Suprapubic skin (tissue), 4 donors: ENCODE data around the gene TRPM1.

Source experiments
- EP300 ChIP-seq: sonication (generic); formaldehyde crosslinking; IDR thresholded peaks from one replicate; pipeline ENCODE4 v1.6.1; 2017; ENCODE audit warnings: antibody characterized with exemption
- POLR2A ChIP-seq, 2 donors: fragments of 450-650 bp; IDR thresholded peaks; one replicate each; pipeline ENCODE4 v1.6.1; 2017; ENCODE audit warnings: antibody characterized with exemption in 2 of 2, mild to moderate bottlenecking in 2 of 2, moderate library complexity in 2 of 2
- POLR2AphosphoS5 ChIP-seq, 3 donors: sonication (generic); formaldehyde crosslinking; IDR thresholded peaks; one replicate each; pipeline ENCODE4 v1.6.1; 2017; ENCODE audit warnings: antibody characterized with exemption in 3 of 3
- TF ChIP-seq, protein P1 (sequence below), 2 donors: fragments of 200-600 bp in 1 of 2; fragments of 450-650 bp in 1 of 2; sonication (generic) in 1 of 2; IDR thresholded peaks; one replicate each; pipeline ENCODE4 v1.5.1; 2016 to 2019; ENCODE audit warnings: antibody characterized with exemption in 2 of 2, mild to moderate bottlenecking in 1 of 2, moderate library complexity in 1 of 2

DNA sequence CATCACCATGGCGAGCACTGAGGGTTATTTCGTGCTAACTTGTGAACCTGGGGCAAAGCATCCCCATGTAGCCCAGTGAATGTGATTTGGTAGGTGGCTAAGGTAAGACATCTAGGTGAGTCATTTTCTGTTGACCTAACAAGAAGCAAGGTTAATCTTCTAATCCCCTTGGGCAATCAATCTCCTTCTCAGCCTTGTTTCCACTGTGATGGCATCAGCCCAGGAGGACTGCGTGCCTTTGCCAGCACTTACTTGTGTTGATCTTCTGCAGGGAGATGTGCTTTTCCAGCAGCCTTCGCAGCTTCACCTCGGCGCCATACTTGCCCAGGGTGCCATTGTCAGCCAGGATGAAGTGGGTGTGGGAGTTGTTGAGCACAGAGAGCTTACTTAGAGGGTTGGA is 35.7 kb downstream of the TRPM1 start:
- TF ChIP-seq, protein P1, sequence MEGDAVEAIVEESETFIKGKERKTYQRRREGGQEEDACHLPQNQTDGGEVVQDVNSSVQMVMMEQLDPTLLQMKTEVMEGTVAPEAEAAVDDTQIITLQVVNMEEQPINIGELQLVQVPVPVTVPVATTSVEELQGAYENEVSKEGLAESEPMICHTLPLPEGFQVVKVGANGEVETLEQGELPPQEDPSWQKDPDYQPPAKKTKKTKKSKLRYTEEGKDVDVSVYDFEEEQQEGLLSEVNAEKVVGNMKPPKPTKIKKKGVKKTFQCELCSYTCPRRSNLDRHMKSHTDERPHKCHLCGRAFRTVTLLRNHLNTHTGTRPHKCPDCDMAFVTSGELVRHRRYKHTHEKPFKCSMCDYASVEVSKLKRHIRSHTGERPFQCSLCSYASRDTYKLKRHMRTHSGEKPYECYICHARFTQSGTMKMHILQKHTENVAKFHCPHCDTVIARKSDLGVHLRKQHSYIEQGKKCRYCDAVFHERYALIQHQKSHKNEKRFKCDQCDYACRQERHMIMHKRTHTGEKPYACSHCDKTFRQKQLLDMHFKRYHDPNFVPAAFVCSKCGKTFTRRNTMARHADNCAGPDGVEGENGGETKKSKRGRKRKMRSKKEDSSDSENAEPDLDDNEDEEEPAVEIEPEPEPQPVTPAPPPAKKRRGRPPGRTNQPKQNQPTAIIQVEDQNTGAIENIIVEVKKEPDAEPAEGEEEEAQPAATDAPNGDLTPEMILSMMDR (IDR thresholded peaks at IDR 0.05) = no peak
- TF ChIP-seq POLR2A (IDR thresholded peaks at IDR 0.05) (no peak), POLR2AphosphoS5 (IDR thresholded peaks at IDR 0.05) (no peak), EP300 (no peak)
